HL-60/S4 (cell line): ENCODE data around the gene SSH2.

Experiments used
- in situ Hi-C: fragments of 300-500 bp; cut with MboI; formaldehyde crosslinking; loops from 2 replicates; pipeline ENCODE4 v1.14.3; 2022; ENCODE audit warnings: low sequenced_read_pairs

The SSH2 gene

DNA sequence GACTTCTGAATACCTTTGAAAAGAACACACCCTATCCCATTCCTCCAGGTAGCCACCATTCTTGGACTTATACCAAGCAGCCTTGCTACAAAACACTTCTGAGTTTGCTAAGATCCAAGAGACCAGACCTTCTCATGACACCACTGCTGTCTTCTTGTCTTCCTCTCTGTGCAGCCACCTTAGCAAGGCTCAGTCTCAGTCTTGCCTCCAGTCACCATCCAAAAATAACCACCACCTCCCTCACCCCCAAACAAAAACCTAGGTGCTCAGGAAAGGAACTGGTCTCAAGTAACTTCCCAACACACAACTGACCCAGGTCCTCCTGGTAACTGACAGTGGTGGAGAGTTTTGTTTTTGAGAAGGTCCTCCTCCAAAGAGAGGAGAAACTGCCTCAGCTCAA is 216.4 kb downstream of the SSH2 start:
- in situ Hi-C loops, result no loop called here

DNA sequence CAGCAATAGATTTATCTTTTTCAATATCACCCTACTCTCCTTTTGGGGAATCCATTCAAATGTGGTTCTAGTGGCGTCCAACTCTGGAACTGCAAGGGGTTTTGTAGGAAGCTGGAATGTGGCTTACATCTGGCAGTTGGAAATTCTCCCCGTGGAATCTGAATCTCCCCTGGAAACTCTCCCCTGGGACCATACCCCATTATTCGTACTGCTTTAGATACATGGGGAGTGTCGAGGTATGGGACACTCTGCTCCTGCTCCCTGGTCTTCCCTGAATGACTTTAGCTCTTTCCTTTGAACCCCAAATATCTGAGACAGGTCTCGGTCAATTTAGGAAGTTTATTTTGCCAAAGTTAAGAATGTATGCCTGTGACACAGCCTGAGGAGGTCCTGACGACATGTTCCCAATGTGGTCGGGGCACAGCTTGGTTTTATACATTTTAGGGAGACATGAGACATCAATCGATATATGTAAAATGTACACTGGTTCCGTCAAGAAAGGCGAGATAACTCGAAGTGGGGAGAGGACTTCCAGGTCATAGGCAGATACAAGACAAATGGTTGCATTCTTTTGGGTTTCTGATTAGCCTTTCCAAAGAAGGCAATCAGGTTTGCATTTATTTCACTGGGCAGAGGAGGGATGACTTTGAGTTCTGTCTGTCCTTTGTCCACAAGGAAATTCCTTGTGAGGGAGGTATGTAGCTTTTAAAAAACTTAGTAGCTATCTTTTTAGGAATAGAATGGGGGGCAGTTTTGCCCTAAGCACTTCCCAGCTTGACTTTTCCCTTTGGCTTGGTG is 218.2 kb downstream of the SSH2 start:
- in situ Hi-C loops, result no loop called here

DNA sequence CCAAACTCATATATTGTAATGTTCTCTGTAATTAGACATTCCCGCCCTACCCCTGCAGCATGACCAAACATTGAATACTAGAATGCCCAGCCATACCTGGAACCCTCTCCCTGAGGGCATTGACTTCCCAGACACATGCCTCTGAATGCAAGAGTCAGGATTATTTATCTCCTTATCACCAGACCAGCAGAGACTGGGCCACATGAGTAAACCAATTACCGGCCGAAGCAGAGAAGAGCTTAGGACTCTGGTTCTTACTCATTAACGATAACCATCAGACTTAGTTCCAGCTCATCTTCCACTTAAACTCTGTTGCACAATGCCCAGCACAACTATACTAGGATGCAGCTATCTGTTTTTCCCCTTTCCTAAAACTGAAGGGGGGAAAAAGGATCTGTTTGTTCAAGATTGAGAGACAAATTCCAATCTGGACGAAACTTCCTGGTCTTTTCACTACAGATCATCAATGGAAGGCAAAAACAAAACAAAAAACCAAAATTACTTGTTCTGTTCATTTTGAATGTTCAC is 219.1 kb downstream of the SSH2 start:
- in situ Hi-C loops, result no loop called here

DNA sequence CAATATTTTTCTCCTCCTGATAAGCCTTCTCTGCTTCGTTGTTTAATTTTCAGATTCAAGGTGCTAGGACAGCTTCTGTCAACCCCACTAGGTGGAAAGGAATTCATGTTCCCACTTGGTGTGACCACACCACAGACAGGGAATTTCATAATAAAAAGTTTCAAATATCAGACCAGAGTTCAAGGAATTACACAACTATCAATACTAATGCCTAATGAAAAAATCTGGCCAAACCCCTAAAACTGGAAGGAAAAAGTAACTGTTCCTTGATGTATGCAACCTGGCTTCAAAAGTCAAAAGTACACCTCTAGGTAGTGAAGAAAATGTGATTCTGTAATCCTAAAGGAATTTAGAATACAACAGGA is 219.5 kb downstream of the SSH2 start:
- in situ Hi-C loops, result no loop called here

DNA sequence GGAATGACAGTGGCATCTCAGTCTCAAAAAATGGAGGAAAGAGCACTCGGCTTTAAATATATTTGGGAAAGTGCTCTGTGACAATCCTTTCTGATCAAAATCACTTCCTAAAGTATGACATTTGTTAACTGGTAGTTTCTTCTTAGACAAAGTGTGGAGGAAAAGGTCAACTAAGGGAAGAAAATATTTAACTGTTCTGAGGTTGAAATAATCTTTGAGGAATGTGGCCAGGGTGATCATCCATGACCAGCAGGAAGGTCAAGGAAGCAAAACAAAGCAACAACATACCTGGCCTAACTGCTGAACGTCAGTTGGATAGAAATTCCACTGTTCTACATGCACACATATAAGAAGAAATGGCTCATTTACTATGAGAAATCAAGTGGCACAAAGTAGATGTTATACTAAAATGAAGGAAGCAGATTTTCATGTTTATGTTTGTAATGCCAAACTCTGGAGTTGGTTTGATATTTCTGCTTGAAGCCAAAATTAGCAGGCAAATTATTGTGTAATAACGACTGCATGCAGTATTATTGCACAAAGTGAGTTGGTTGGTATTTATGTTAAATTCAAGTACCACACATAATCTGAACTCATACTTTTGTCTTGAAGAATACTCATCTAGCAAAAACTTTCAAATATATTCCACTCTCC is 220.0 kb downstream of the SSH2 start:
- in situ Hi-C loops, result no loop called here

DNA sequence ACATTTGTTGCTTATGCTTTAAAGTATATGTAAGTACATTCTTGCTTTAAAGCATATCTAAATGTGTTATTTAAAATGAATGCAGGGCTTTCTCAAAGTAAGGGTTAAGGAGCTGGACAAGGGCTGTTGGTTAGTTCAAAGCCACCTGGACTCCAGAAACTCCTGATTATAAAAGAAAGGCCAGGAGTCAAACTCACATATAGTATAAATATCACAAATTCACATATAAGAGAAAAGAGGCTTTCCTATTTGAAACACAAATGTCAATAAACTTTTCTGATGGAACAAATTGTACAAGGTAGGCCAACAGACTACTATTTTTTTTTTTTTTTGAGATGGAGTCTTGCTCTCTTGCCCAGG is 222.8 kb downstream of the SSH2 start:
- in situ Hi-C loops, result no loop called here

DNA sequence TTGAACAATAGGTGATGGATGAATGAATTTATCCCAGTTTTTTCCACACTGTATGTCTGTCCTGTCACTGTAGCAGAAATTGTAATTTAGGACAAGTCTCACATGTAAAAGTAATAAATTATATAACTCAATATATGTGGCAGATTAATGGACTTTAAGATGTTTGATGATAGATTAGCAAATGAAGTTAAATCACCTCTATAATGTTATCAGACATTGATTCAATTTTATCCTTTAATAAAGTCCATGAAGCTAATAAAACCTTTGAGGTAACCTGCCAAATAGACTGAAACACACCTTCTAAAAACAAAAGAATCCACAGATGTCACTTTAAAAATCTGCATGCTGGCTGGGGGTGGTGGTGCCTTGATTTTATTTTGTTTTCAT is 224.0 kb downstream of the SSH2 start:
- in situ Hi-C loops, result no loop called here

DNA sequence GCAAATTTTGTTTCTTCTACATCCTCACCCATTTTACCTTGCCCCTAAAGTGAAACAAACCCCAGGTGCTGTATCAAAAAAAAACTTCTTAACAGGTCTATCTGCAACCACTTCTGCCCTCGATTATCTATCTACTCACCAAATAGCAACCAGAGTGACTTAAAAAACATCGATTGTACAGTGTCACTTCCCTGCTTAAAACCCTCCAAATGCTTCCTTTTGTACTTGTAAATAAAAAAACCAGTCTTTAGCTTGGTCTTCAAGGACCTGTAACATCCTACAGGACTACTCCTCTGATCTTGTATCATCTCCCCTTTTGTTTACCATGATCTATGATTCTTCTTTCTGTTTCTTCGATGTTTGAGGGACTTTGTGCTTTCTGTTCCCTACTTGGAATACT is 224.6 kb downstream of the SSH2 start:
- in situ Hi-C loops, result no loop called here

DNA sequence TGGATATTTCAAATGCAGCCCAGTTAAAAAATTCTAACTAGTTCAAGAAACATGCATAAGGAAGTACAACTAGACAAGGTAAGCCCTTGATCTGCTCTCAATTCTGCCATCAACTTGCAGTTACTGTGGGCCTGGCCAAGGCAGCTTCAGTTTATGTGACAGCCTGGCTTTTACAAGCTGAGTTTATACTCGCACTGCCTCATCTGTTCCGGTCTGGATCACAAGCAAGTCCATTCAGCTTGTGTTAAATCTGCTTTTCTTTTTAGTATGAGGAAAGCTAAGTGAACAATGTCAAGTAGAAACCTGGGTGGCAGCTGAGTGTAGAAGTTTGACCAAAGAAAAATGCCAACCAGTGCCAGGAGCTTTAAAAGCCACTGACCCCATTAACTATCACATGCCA is 230.7 kb downstream of the SSH2 start:
- in situ Hi-C loops, result no loop called here

DNA sequence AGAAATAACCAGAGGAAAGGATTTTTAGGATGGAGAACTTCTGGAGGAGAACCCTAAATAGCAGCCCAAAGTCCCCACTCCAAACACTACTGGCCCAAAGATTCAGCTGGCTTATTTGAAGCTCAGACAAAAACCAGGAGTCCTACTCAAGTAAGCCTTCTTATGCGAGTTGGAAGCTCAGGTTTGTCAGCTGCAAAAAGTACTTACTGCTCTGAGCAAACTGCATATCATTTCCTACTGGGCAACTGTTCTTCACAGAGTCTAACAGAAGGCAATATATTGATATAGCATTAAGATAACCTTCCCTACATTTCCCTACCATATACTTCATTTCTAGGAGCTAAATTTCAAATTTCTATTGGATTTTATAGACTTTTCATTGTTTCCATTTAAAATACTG is 231.2 kb downstream of the SSH2 start:
- in situ Hi-C loops, result no loop called here

DNA sequence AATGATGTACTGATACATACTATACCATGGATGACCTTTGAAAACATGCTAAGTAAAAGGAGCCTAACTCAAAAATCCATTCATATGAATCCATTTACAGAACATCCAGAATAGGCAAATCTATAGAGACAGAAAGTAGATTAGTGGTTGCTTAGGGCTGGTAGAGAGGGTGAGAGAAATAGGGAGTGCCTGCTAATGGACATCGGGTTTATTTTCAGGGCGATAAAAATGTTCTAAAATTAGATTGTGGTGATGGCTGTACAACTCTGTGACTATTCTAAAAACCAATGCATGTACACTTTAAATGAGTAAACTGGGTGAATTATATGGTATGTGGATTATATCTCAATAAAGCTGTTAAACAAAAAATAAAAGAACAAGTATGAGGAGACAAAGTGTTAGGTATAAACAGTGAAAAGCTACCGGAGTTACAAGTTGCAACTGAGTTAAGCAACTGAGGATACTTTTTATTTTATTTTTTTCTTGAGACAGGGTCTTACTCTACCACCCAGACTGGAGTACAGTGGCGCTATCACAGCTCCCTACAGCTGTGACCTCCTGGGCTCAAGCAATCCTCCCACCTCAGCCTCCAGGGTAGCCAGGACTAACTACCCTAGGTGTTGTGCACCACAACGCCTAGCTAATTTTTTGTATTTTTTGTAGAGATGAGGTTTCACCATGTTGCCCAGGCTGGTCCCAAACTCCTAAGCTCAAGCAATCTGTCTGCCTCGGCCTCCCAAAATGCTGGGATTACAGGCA is 231.8 kb downstream of the SSH2 start:
- in situ Hi-C loops, result no loop called here

DNA sequence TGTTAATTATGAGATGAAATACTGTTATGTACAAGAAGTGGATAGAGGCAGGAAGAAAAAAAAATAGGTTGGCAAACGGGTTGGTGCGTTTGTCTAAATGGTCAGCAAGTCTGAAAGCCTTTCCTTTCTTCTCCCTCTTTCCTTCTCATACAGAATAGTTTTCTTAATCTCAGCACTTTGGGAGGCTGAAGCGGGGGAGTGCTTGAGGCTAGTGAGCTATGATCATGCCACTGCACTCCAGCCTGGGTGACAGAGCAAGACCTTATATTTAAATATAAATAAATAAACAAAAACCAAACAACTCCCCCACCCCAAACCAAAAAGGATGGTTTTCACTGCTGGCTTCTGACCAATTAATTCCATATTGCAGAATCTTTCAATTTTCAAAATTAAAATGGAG is 232.7 kb downstream of the SSH2 start:
- in situ Hi-C loops, result no loop called here

DNA sequence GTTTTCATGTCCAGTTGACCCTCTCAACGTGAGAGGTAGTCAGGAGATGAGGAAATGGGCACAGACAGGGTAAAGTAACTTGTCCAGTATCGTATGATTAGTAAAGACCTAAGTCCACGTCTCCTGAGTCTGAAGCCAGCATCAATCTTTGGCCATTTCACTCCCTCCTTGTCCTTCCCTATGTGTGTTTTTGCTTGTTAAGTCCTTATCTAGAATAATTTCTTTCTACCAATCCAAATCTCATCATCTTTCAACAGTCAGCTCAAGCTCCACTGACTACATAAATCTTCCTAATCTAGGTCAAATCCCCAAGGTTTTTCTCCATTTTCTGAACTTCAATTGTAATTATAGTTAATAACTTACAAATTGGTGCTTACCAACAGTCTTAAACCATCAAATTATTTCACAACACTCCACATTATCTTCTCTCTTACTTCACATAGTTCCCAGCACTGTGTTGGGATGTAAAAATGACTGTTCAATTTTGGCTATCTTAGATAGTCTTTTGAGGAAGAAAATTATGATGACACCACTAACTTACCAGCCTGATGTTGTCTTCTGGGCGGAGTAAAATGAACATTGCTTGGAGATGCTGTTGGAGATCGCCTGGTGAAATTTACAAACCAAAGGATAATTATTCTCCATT is 235.0 kb downstream of the SSH2 start:
- in situ Hi-C loops, result no loop called here

DNA sequence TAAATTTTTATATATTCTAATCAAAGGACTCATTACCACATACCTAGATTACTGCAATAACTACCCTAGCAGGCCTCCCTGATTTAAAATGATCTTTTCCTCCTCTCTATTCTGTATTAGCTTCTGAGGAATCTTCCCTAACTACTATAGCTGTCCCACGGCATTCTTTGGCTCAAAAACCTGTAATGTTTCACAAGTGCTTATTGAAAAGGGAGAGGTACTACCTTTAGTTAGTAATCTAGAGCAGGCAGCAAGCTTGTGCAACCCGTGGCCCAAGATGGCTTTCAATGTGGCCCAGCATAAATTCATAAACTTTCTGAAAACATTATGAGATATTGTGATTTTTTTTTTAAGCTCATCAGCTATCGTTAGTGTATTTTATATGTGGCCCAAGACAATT is 236.3 kb downstream of the SSH2 start:
- in situ Hi-C loops, result no loop called here

DNA sequence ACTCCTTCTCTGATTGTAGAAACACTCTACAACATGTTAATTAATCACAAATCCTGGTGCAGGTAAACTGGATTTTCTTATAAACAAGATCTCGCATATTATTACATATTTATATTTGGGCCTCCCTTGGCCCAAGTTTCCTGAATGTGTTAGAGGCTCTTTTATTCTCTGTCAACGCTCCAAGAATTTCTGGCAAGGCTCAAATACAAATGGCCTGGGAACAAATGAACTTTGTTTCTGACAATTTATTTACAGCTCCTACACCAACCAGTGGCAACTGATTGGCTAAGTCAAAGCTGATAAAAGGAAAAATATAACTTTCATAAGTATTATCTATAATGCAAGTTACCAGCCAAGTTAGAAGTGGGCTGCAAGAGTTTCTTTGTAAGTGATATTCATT is 242.4 kb downstream of the SSH2 start:
- in situ Hi-C loops, result no loop called here

DNA sequence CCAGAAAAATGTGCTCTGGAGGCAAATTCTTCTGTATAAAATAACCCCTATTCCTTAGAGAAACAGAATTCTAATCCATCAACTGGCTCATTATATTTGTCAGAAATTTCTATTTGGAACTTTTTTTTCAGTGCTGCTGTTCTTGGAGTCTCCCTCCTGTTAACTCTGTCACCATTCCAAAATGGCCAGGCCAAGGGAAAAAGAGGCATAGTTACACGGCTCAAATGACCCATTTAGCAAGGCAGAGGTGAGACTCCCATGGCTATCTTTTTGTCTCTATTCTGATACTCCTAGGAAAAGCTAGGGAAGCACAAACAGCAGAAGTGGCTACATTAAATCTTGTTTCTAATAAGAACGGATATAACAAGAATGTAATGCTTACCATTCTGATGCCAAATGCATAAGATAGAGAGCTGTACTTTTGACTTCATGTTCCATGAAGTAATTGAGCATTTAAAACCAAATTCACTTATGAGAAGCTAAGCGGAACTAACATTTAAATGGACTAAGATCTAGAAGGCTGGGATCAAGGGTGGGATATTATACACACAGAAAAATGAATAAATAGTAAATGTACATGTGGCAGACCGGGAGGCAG is 242.9 kb downstream of the SSH2 start:
- in situ Hi-C loops, result no loop called here

DNA sequence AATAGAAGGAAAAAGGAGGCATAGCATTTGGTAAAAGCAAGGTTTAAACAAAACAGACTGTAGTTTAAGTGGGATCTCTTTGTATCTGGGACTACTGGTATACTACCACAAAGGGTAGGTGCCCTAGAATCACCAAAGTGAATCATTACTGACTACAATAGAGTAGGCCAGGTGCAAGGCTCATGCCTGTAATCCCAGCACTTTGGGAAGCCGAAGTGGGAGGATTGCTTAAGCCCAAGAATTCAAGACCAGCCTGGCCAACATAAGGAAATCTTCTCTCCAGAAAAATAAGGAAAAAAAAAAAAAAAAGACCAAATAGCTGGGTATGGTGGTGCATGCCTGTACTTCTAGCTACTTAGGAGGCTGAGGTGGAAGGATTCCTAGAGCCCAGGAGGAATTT is 246.5 kb downstream of the SSH2 start:
- in situ Hi-C loops, result no loop called here

DNA sequence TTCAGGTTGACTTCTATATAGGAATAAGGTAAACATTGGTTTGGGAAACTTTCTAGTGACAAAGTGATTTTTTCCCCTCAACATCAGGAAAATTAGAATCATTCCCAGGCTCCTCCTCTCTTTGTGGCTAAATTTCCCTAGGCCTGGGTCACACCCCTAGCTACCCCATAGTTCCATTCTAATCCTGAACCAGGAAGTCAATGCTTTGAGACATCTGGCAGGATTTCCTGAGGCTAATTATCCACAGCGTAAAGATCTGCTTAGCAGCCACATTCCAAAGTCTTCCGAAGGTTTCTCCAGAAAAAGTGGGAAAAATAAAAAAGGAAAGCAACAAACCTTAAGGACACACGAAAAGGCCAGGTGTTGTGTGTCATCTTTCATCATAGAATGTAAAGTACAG is 247.0 kb downstream of the SSH2 start:
- in situ Hi-C loops, result no loop called here

DNA sequence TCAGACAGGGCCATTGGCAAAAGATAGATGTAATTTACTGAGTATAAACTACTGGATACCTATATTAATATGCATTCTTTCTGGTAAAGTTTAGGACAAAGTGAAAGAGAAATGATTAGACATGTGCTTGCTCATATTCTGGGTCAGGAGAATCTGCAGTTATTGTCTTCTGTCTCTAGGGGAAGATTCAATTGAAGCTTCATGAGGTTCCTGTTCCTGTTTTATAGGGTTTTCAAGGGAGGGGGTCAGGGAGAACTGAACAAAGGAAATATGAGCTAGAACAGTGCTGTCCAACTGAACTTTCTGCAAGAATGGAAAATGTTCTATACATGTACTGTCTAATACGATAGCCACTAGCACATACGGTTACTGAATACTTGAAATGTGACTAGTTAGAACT is 248.0 kb downstream of the SSH2 start:
- in situ Hi-C loops, result no loop called here

DNA sequence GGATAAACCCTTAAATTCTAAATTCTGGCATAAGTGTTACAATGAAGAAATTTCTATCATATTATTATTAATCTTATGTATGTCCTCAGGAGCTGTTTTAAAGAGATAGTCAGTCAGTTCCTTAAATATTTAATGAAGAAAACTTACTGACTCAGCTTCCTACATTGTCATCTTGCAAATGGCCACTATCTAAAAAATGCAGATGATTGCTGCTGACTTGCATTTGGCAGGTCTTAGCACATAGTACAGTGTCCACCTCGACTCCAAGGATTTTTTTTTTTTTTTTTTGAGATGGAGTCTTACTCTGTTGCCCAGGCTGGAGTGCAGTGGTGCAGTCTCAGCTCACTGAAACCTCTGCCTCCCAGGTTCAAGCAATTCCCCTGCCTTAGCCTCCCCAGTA is 252.2 kb downstream of the SSH2 start:
- in situ Hi-C loops, result no loop called here

DNA sequence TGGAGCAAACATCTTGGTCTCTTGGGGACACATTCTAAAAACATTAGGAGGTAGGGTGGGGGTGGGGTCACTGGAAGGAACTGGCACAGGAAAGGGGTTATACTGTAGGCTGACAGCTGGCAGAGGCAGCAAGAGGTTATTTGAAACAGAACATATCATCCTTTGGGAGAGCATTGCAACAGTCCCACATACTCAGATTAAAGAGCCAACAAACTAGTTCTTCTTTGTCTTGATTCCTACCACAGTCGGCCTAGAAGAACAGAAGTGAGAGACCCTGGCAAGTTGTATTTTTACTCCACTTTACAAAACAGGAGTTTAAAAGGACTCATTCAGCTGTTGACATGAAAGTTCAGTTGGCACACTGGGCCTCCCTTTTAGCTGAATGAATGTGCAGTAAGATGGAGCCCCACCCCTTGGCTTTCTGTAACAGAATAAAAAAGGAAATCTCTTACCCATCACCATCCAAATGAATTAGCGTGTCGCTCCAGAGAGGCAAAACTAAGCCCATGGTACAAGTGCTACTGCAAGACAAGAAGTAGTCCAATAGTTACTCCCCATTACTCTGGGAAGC is 252.7 kb downstream of the SSH2 start:
- in situ Hi-C loops, result no loop called here
